HEK293 (cell line): ENCODE data around the gene KCNJ16.

Source experiments
- CTCF ChIA-PET: fragments of 350-600 bp; formaldehyde crosslinking; extraction: SDS; loops from one replicate; lab custom pipeline; 2021; ENCODE audit warnings: antibody characterized with exemption; lab: Yijun Ruan, JAX
- POLR2A ChIA-PET: fragments of 300-600 bp; formaldehyde crosslinking; extraction: SDS; loops from one replicate; lab custom pipeline; 2020; ENCODE audit warnings: antibody characterized with exemption, inconsistent platforms; lab: Yijun Ruan, JAX
- H3K27ac ChIP-seq: fragments of 200-500 bp; sonication (Bioruptor generic); 2 replicates; pipeline ENCODE4 v1.5.1; 2014; ENCODE audit warnings: low read depth, low read length, control low read depth, inconsistent platforms; ENCODE audit errors: extremely low read depth
- H3K36me3 ChIP-seq, 2 experiments: fragments of 200-500 bp in 1 of 2; sonication (Bioruptor generic) in 1 of 2; 1 replicate in 1 of 2; 2 replicates in 1 of 2; pipeline ENCODE4 v1.5.1; 2014 to 2017; ENCODE audit warnings: inconsistent platforms in 2 of 2, low read length in 2 of 2; ENCODE audit not compliant: control insufficient read depth in 2 of 2, insufficient read depth in 1 of 2
- H3K4me1 ChIP-seq: fragments of 200-500 bp; sonication (Bioruptor generic); 2 replicates; pipeline ENCODE4 v1.5.1; 2014; ENCODE audit warnings: mild to moderate bottlenecking, low read length, inconsistent platforms; ENCODE audit not compliant: control insufficient read depth, insufficient read depth
- H3K4me3 ChIP-seq: 2 replicates; pipeline ENCODE4 v1.5.1; 2011; ENCODE audit warnings: low read depth, mild to moderate bottlenecking, control low read depth, low read length, moderate library complexity
- H3K9me3 ChIP-seq: fragments of 200-500 bp; sonication (Bioruptor generic); 2 replicates; pipeline ENCODE4 v1.5.1; 2014; ENCODE audit warnings: low read depth, low read length, inconsistent platforms; ENCODE audit not compliant: control insufficient read depth, insufficient read depth
- BCL11A ChIP-seq: fragments of 450-650 bp; formaldehyde crosslinking; IDR thresholded peaks from 2 replicates; pipeline ENCODE4 v1.5.1; 2016; ENCODE audit warnings: low read depth, missing biosample characterization, missing genetic modification characterization
- GLIS2 ChIP-seq: fragments of 450-650 bp; formaldehyde crosslinking; IDR thresholded peaks from 2 replicates; pipeline ENCODE4 v1.5.1; 2016; ENCODE audit warnings: missing biosample characterization, missing genetic modification characterization
- HOXC10 ChIP-seq: sonication (generic); formaldehyde crosslinking; IDR thresholded peaks from 2 replicates; pipeline ENCODE4 v1.8.1; 2023; ENCODE audit warnings: mild to moderate bottlenecking, missing genetic modification reagents
- HOXD13 ChIP-seq: sonication (generic); formaldehyde crosslinking; IDR thresholded peaks from 2 replicates; pipeline ENCODE4 v1.8.0; 2022; ENCODE audit warnings: missing genetic modification reagents, borderline replicate concordance
- KLF10 ChIP-seq: fragments of 450-650 bp; IDR thresholded peaks from 2 replicates; pipeline ENCODE4 v1.5.1; 2018; ENCODE audit warnings: missing biosample characterization, mild to moderate bottlenecking, missing genetic modification characterization
- KLF17 ChIP-seq: fragments of 450-650 bp; formaldehyde crosslinking; IDR thresholded peaks from 2 replicates; pipeline ENCODE4 v1.5.1; 2016; ENCODE audit warnings: missing biosample characterization, missing genetic modification characterization
- KLF7 ChIP-seq: fragments of 450-650 bp; formaldehyde crosslinking; IDR thresholded peaks from 2 replicates; pipeline ENCODE4 v1.5.1; 2016; ENCODE audit warnings: missing biosample characterization, missing genetic modification characterization, borderline replicate concordance
- KLF8 ChIP-seq: fragments of 450-650 bp; formaldehyde crosslinking; IDR thresholded peaks from 2 replicates; pipeline ENCODE4 v1.5.1; 2016; ENCODE audit warnings: missing biosample characterization, missing genetic modification characterization
- RBAK ChIP-seq: fragments of 450-650 bp; formaldehyde crosslinking; IDR thresholded peaks from 2 replicates; pipeline ENCODE4 v1.5.1; 2016; ENCODE audit warnings: missing biosample characterization, missing genetic modification characterization
- YY1 ChIP-seq: fragments of 450-650 bp; formaldehyde crosslinking; IDR thresholded peaks from 2 replicates; pipeline ENCODE4 v1.5.1; 2018; ENCODE audit warnings: missing biosample characterization, missing genetic modification characterization
- ZFHX2 ChIP-seq: fragments of 450-650 bp; formaldehyde crosslinking; conservative IDR thresholded peaks from 2 replicates; pipeline ENCODE4 v1.5.1; 2016; ENCODE audit warnings: missing biosample characterization, missing genetic modification characterization
- ZNF146 ChIP-seq: fragments of 450-650 bp; formaldehyde crosslinking; IDR thresholded peaks from 2 replicates; pipeline ENCODE4 v1.5.1; 2016; ENCODE audit warnings: missing biosample characterization, missing genetic modification characterization
- ZNF155 ChIP-seq: fragments of 450-650 bp; formaldehyde crosslinking; IDR thresholded peaks from 2 replicates; pipeline ENCODE4 v1.5.1; 2016; ENCODE audit warnings: missing biosample characterization, missing genetic modification characterization
- ZNF157 ChIP-seq: fragments of 450-650 bp; formaldehyde crosslinking; IDR thresholded peaks from 2 replicates; pipeline ENCODE4 v1.5.1; 2016; ENCODE audit warnings: missing biosample characterization, missing genetic modification characterization
- ZNF175 ChIP-seq: fragments of 450-650 bp; formaldehyde crosslinking; IDR thresholded peaks from 2 replicates; pipeline ENCODE4 v1.5.1; 2016; ENCODE audit warnings: missing biosample characterization, missing genetic modification characterization
- ZNF221 ChIP-seq: fragments of 450-650 bp; formaldehyde crosslinking; IDR thresholded peaks from 2 replicates; pipeline ENCODE4 v1.5.1; 2017; ENCODE audit warnings: missing biosample characterization, missing genetic modification characterization, borderline replicate concordance
- ZNF23 ChIP-seq: fragments of 450-650 bp; formaldehyde crosslinking; IDR thresholded peaks from 2 replicates; pipeline ENCODE4 v1.5.1; 2016; ENCODE audit warnings: missing biosample characterization, missing genetic modification characterization, borderline replicate concordance
- ZNF354C ChIP-seq: fragments of 450-650 bp; formaldehyde crosslinking; IDR thresholded peaks from 2 replicates; pipeline ENCODE4 v1.5.1; 2016; ENCODE audit warnings: missing biosample characterization, missing genetic modification characterization, low read depth, borderline replicate concordance
- ZNF366 ChIP-seq: fragments of 450-650 bp; formaldehyde crosslinking; conservative IDR thresholded peaks from 2 replicates; pipeline ENCODE4 v1.5.1; 2016; ENCODE audit warnings: missing biosample characterization, missing genetic modification characterization
- ZNF37A ChIP-seq: fragments of 450-650 bp; IDR thresholded peaks from 2 replicates; pipeline ENCODE4 v1.5.1; 2018; ENCODE audit warnings: missing biosample characterization, missing genetic modification characterization
- ZNF391 ChIP-seq: fragments of 450-650 bp; formaldehyde crosslinking; IDR thresholded peaks from 2 replicates; pipeline ENCODE4 v1.5.1; 2016; ENCODE audit warnings: low read depth, missing biosample characterization, missing genetic modification characterization, borderline replicate concordance
- ZNF416 ChIP-seq: fragments of 450-650 bp; formaldehyde crosslinking; IDR thresholded peaks from 2 replicates; pipeline ENCODE4 v1.5.1; 2016; ENCODE audit warnings: missing biosample characterization, missing genetic modification characterization
- ZNF530 ChIP-seq: fragments of 450-650 bp; formaldehyde crosslinking; IDR thresholded peaks from 2 replicates; pipeline ENCODE4 v1.5.1; 2016; ENCODE audit warnings: low read depth, missing biosample characterization, missing genetic modification characterization
- ZNF585B ChIP-seq: fragments of 450-650 bp; formaldehyde crosslinking; IDR thresholded peaks from 2 replicates; pipeline ENCODE4 v1.5.1; 2016; ENCODE audit warnings: missing biosample characterization, missing genetic modification characterization
- ZNF596 ChIP-seq: fragments of 450-650 bp; IDR thresholded peaks from 2 replicates; pipeline ENCODE4 v1.5.0; 2018; ENCODE audit warnings: missing biosample characterization, mild to moderate bottlenecking, missing genetic modification characterization, moderate library complexity
- ZNF670 ChIP-seq: fragments of 450-650 bp; formaldehyde crosslinking; IDR thresholded peaks from 2 replicates; pipeline ENCODE4 v1.5.1; 2016; ENCODE audit warnings: missing biosample characterization, missing genetic modification characterization, low read depth
- ZNF777 ChIP-seq: fragments of 450-650 bp; formaldehyde crosslinking; IDR thresholded peaks from 2 replicates; pipeline ENCODE4 v1.5.1; 2017; ENCODE audit warnings: missing biosample characterization, missing genetic modification characterization, borderline replicate concordance
- ZNF785 ChIP-seq: fragments of 450-650 bp; formaldehyde crosslinking; IDR thresholded peaks from 2 replicates; pipeline ENCODE4 v1.5.1; 2016; ENCODE audit warnings: missing biosample characterization, missing genetic modification characterization
- ZNF792 ChIP-seq: fragments of 450-650 bp; formaldehyde crosslinking; IDR thresholded peaks from 2 replicates; pipeline ENCODE4 v1.5.1; 2016; ENCODE audit warnings: missing biosample characterization, missing genetic modification characterization
- ZXDB ChIP-seq: fragments of 450-650 bp; formaldehyde crosslinking; IDR thresholded peaks from 2 replicates; pipeline ENCODE4 v1.5.1; 2016; ENCODE audit warnings: missing biosample characterization, missing genetic modification characterization
- TF ChIP-seq, protein P1 (sequence below): IDR thresholded peaks from 2 replicates; pipeline ENCODE4 v1.6.1; 2011; ENCODE audit warnings: mild to moderate bottlenecking, low read depth, low read length, borderline replicate concordance
- TF ChIP-seq, protein P2 (sequence below): fragments of 450-650 bp; formaldehyde crosslinking; IDR thresholded peaks from 2 replicates; pipeline ENCODE4 v1.5.1; 2016; ENCODE audit warnings: missing biosample characterization, missing genetic modification characterization, low read depth
- TF ChIP-seq, protein P3 (sequence below): fragments of 450-650 bp; formaldehyde crosslinking; IDR thresholded peaks from 2 replicates; pipeline ENCODE4 v1.5.1; 2016; ENCODE audit warnings: missing biosample characterization, missing genetic modification characterization, borderline replicate concordance
- TF ChIP-seq, protein P4 (sequence below): fragments of 450-650 bp; formaldehyde crosslinking; IDR thresholded peaks from 2 replicates; pipeline ENCODE4 v1.5.1; 2017; ENCODE audit warnings: missing biosample characterization, missing genetic modification characterization

KCNJ16 gene

DNA sequence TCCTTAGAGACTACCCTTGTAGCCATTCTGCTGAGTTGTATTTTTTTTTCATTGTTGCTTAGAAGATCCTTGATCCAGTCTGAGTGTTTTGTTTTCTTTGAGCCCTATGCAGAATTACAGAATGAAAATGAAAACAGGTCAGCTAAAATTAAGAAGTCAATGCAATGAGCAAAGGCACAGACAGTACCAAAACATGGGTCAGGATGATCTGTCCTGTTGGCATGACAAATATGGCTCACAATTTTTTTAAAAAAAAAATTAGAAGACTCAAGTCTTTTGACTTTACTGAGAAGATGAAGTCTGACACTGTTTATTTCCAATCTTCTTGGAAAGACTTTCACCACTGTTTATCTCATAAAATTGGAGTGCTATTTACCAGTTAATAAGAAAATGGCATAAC, 32.4 kb downstream of the KCNJ16 start:
- CTCF ChIA-PET = no interaction called here
- no peak overlapping the region for H3K4me3 ChIP-seq
- POLR2A ChIA-PET = no interaction called here

GRCh38 chr17:70107904-70108565, 33.0 kb downstream of the KCNJ16 start:
- Histone ChIP-seq H3K27ac (no peak overlapping the region), H3K36me3 (no peaks in the 10 kb centered on the region), H3K4me1 (0 out of 2 replicates have a peak, but pooled peaks cover 2% of the 10 kb centered on the region), H3K4me3 (no peak overlapping the region), H3K9me3 (no peaks in the 10 kb centered on the region)
- ChIA-PET POLR2A (no interaction called here), CTCF (no interaction called here)
- TF ChIP-seq KLF8 (tag by site-specific recombination) (no peak), HOXD13 (CRISPR knock-in tag) (no peak), ZNF585B (tag by site-specific recombination) (no peak), RBAK (no peak), KLF7 (no peak), HOXC10 (CRISPR knock-in tag) (no peak), ZNF157 (no peak), ZNF792 (tag by site-specific recombination) (no peak), ZXDB (tag by site-specific recombination) (no peak), ZNF785 (tag by site-specific recombination) (no peak), ZNF366 (tag by site-specific recombination) (no peak), ZNF416 (tag by site-specific recombination) (no peak), ZNF777 (tag by site-specific recombination) (no peak)
- TF ChIP-seq, protein P1, sequence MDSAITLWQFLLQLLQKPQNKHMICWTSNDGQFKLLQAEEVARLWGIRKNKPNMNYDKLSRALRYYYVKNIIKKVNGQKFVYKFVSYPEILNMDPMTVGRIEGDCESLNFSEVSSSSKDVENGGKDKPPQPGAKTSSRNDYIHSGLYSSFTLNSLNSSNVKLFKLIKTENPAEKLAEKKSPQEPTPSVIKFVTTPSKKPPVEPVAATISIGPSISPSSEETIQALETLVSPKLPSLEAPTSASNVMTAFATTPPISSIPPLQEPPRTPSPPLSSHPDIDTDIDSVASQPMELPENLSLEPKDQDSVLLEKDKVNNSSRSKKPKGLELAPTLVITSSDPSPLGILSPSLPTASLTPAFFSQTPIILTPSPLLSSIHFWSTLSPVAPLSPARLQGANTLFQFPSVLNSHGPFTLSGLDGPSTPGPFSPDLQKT = no peak
- TF ChIP-seq, protein P2, sequence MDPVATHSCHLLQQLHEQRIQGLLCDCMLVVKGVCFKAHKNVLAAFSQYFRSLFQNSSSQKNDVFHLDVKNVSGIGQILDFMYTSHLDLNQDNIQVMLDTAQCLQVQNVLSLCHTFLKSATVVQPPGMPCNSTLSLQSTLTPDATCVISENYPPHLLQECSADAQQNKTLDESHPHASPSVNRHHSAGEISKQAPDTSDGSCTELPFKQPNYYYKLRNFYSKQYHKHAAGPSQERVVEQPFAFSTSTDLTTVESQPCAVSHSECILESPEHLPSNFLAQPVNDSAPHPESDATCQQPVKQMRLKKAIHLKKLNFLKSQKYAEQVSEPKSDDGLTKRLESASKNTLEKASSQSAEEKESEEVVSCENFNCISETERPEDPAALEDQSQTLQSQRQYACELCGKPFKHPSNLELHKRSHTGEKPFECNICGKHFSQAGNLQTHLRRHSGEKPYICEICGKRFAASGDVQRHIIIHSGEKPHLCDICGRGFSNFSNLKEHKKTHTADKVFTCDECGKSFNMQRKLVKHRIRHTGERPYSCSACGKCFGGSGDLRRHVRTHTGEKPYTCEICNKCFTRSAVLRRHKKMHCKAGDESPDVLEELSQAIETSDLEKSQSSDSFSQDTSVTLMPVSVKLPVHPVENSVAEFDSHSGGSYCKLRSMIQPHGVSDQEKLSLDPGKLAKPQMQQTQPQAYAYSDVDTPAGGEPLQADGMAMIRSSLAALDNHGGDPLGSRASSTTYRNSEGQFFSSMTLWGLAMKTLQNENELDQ (tag by site-specific recombination) = no peak
- TF ChIP-seq, protein P3, sequence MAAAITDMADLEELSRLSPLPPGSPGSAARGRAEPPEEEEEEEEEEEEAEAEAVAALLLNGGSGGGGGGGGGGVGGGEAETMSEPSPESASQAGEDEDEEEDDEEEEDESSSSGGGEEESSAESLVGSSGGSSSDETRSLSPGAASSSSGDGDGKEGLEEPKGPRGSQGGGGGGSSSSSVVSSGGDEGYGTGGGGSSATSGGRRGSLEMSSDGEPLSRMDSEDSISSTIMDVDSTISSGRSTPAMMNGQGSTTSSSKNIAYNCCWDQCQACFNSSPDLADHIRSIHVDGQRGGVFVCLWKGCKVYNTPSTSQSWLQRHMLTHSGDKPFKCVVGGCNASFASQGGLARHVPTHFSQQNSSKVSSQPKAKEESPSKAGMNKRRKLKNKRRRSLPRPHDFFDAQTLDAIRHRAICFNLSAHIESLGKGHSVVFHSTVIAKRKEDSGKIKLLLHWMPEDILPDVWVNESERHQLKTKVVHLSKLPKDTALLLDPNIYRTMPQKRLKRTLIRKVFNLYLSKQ (tag by site-specific recombination) = no peak

More for the DNA sequence above, 32.4 kb downstream of the KCNJ16 start:
- H3K36me3 ChIP-seq = no peaks in the 10 kb centered on the region
- TF ChIP-seq BCL11A (tag by site-specific recombination) = no peak
- TF ChIP-seq ZNF37A (tag by site-specific recombination) = no peak
- TF ChIP-seq, protein P4, sequence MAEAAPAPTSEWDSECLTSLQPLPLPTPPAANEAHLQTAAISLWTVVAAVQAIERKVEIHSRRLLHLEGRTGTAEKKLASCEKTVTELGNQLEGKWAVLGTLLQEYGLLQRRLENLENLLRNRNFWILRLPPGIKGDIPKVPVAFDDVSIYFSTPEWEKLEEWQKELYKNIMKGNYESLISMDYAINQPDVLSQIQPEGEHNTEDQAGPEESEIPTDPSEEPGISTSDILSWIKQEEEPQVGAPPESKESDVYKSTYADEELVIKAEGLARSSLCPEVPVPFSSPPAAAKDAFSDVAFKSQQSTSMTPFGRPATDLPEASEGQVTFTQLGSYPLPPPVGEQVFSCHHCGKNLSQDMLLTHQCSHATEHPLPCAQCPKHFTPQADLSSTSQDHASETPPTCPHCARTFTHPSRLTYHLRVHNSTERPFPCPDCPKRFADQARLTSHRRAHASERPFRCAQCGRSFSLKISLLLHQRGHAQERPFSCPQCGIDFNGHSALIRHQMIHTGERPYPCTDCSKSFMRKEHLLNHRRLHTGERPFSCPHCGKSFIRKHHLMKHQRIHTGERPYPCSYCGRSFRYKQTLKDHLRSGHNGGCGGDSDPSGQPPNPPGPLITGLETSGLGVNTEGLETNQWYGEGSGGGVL (tag by site-specific recombination) = no peak
- no peak for TF ChIP-seq ZNF670 (tag by site-specific recombination)
- no peak for TF ChIP-seq ZNF146 (tag by site-specific recombination)
- TF ChIP-seq KLF17 (tag by site-specific recombination) = no peak
- no peak for TF ChIP-seq ZNF391 (tag by site-specific recombination)
- TF ChIP-seq ZFHX2 = no peak
- TF ChIP-seq ZNF221 (tag by site-specific recombination) = no peak
- no peak for TF ChIP-seq ZNF23 (tag by site-specific recombination)
- no peak for TF ChIP-seq GLIS2 (tag by site-specific recombination)
- no peak for TF ChIP-seq ZNF155 (tag by site-specific recombination)
- no peak for TF ChIP-seq YY1 (tag by site-specific recombination)
- TF ChIP-seq ZNF530 = no peak
- TF ChIP-seq ZNF354C (tag by site-specific recombination) = no peak
- no peak for TF ChIP-seq KLF10 (tag by site-specific recombination)
- TF ChIP-seq ZNF596 = no peak
- TF ChIP-seq ZNF175 (tag by site-specific recombination) = no peak
- TF ChIP-seq, all 188 proteins: peak for 0
- H3K9me3 ChIP-seq = no peaks in the 10 kb centered on the region
- no peak overlapping the region for H3K27ac ChIP-seq
- H3K4me1 ChIP-seq = 0 out of 2 replicates have a peak, but pooled peaks cover 2% of the 10 kb centered on the region
